Sigmoid colon (tissue), 4 donors: ENCODE results near the gene SRR.

Experiments used
- CTCF ChIP-seq, 4 experiments: fragments of 450-650 bp in 3 of 4; fragments of 200-600 bp in 1 of 4; IDR thresholded peaks; one replicate each; pipeline ENCODE4 v1.5.1; 2016 to 2019; ENCODE audit warnings: antibody characterized with exemption in 4 of 4, mild to moderate bottlenecking in 3 of 4, moderate library complexity in 2 of 4
- EP300 ChIP-seq, 4 donors: sonication (generic); formaldehyde crosslinking; IDR thresholded peaks; one replicate each; pipeline ENCODE4 v1.6.1; 2017; ENCODE audit warnings: antibody characterized with exemption in 4 of 4
- POLR2A ChIP-seq, 2 donors: fragments of 450-650 bp; IDR thresholded peaks; one replicate each; pipeline ENCODE4 v1.6.1; 2016; ENCODE audit warnings: antibody characterized with exemption in 2 of 2, mild to moderate bottlenecking in 2 of 2, moderate library complexity in 2 of 2
- POLR2AphosphoS5 ChIP-seq, 4 donors: sonication (generic); formaldehyde crosslinking; IDR thresholded peaks; one replicate each; pipeline ENCODE4 v1.6.1; 2017; ENCODE audit warnings: antibody characterized with exemption in 4 of 4

DNA sequence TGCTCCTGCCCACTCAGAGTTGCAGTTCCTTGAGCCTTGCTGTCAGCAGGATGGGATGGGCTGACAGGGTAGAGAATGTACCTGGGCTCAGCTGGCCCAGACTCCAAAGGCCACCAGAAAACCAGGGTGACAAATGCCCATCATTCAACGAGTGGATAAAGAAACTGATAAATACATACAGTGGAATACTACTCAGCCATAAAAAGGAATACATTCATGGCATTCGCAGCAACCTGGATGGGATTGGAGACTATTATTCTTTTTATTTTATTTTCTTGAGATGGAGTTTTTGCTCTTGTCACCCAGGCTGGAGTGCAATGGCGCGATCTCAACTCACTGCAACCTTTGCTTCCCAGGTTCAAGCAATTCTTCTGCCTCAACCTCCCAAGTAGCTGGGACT, 53.5 kb downstream of the SRR start:
- TF ChIP-seq EP300 (IDR thresholded peaks at IDR 0.05): no peak
- TF ChIP-seq CTCF (IDR thresholded peaks at IDR 0.05): no peak
- TF ChIP-seq POLR2A (IDR thresholded peaks at IDR 0.05): no peak
- TF ChIP-seq POLR2AphosphoS5 (IDR thresholded peaks at IDR 0.05): no peak
